Bronchial epithelial cell (primary cell): ENCODE data around the gene SHC3. TPM values are rescaled to one million over a fixed set of nuclear protein-coding genes. Genes with fewer than 3 reads are reported as not detected.

Experiments
- DNase-seq: peaks from one replicate; pipeline ENCODE4 v3.0.0-alpha.2; 2010; ENCODE audit warnings: low read depth
- FAIRE-seq: peaks from 2 replicates; lab custom pipeline; 2011; peaks lifted over from hg19 to GRCh38; lab: Jason Lieb, UNC
- H3K27me3 ChIP-seq: 2 replicates; pipeline ENCODE4 v1.5.1; 2011; ENCODE audit warnings: low read length; ENCODE audit not compliant: control insufficient read depth, insufficient read depth
- H3K36me3 ChIP-seq: 2 replicates; pipeline ENCODE4 v1.5.1; 2011; ENCODE audit warnings: low read length; ENCODE audit not compliant: control insufficient read depth, insufficient read depth
- H3K4me3 ChIP-seq: 2 replicates; pipeline ENCODE4 v1.5.1; 2011; ENCODE audit warnings: mild to moderate bottlenecking, low read depth, low read length, control low read depth
- CTCF ChIP-seq: IDR thresholded peaks from 2 replicates; pipeline ENCODE4 v1.5.1; 2011; ENCODE audit warnings: mild to moderate bottlenecking, moderate library complexity, low read length, control low read depth, inconsistent platforms; ENCODE audit not compliant: insufficient read depth, severe bottlenecking
- total RNA-seq: library from RNA; depleted of rRNA; stranded (reverse); fragments of >200 nt; gene quantifications from 2 replicates; pipeline ENCODE4 v1.2.1, GENCODE V29; 2014

SHC3 gene
- total RNA-seq, 1 donor from 2014 or later = 0.26 TPM

GRCh38 chr9:89153232-89154017 is 25.2 kb downstream of the SHC3 start:
- no peak for TF ChIP-seq CTCF
- no peaks in the 10 kb centered on the region for H3K27me3 ChIP-seq
- H3K4me3 ChIP-seq = no peak overlapping the region
- FAIRE-seq (peak; percentile 72), DNase-seq (peak; percentile 96)
- no peaks in the 10 kb centered on the region for H3K36me3 ChIP-seq

GRCh38 chr9:89149726-89150125 is 28.9 kb downstream of the SHC3 start:
- Histone ChIP-seq H3K36me3 (no peaks in the 10 kb centered on the region), H3K27me3 (no peaks in the 10 kb centered on the region), H3K4me3 (no peak overlapping the region)
- no peak for FAIRE-seq
- no peak for TF ChIP-seq CTCF
- DNase-seq = peak; percentile 82

- no peaks in the 10 kb centered on the region for H3K36me3 ChIP-seq
- H3K27me3 ChIP-seq = no peaks in the 10 kb centered on the region
- DNase-seq = no peak
- FAIRE-seq = no peak
- H3K4me3 ChIP-seq = no peak overlapping the region
- no peak for TF ChIP-seq CTCF
Observed at GRCh38 chr9:89145097-89145496, 33.5 kb downstream of the SHC3 start.

GRCh38 chr9:89144238-89144637 is 34.4 kb downstream of the SHC3 start:
- no peak overlapping the region for H3K4me3 ChIP-seq
- no peaks in the 10 kb centered on the region for H3K27me3 ChIP-seq
- no peak for TF ChIP-seq CTCF
- no peak for FAIRE-seq
- no peak for DNase-seq
- no peaks in the 10 kb centered on the region for H3K36me3 ChIP-seq

- H3K4me3 ChIP-seq = no peak overlapping the region
- no peak for FAIRE-seq
- no peak for DNase-seq
- H3K27me3 ChIP-seq = no peaks in the 10 kb centered on the region
- H3K36me3 ChIP-seq = no peaks in the 10 kb centered on the region
- no peak for TF ChIP-seq CTCF
Observed at GRCh38 chr9:89143266-89143665, 35.4 kb downstream of the SHC3 start.

GRCh38 chr9:89139455-89139854 is 39.2 kb downstream of the SHC3 start:
- peak; percentile 20 for DNase-seq
- Histone ChIP-seq H3K4me3 (no peak overlapping the region), H3K36me3 (no peaks in the 10 kb centered on the region), H3K27me3 (no peaks in the 10 kb centered on the region)
- no peak for TF ChIP-seq CTCF
- no peak for FAIRE-seq
